GM12801 (cell line): ENCODE results near the gene MIXL1.

ENCODE experiments used
- CTCF ChIP-seq: IDR thresholded peaks from one replicate; pipeline ENCODE4 v1.5.1; 2011; ENCODE audit warnings: control low read depth; ENCODE audit not compliant: insufficient read length; ENCODE audit errors: extremely low read depth

The MIXL1 gene

GRCh38 chr1:226195144-226195543 lies 28.3 kb upstream of the MIXL1 start:
- TF ChIP-seq CTCF, result no peak

- no peak for TF ChIP-seq CTCF
Measured at GRCh38 chr1:226199971-226200370, 23.5 kb upstream of the MIXL1 start.

- TF ChIP-seq CTCF, result no peak
Measured at GRCh38 chr1:226201029-226201593, 22.4 kb upstream of the MIXL1 start.

GRCh38 chr1:226202246-226202645 lies 21.2 kb upstream of the MIXL1 start:
- TF ChIP-seq CTCF, result no peak

GRCh38 chr1:226203240-226203639 lies 20.2 kb upstream of the MIXL1 start:
- TF ChIP-seq CTCF, result no peak

- no peak for TF ChIP-seq CTCF
Measured at GRCh38 chr1:226203655-226204054, 19.8 kb upstream of the MIXL1 start.

- TF ChIP-seq CTCF, result no peak
Measured at GRCh38 chr1:226204198-226204597, 19.3 kb upstream of the MIXL1 start.
